Activated T-cell treated with anti-CD3 and anti-CD28 coated beads for 4 hours (primary cell): Measurements from ENCODE around the gene SNX18.

ENCODE experiments used
- DNase-seq: peaks from one replicate; pipeline ENCODE4 v3.0.0-alpha.2; 2020

The SNX18 gene

GRCh38 chr5:54586336-54586735 lies 68.8 kb downstream of the SNX18 start:
- DNase-seq, result no peak

GRCh38 chr5:54589786-54590185 lies 72.2 kb downstream of the SNX18 start:
- no peak for DNase-seq

GRCh38 chr5:54590824-54591223 lies 73.3 kb downstream of the SNX18 start:
- no peak for DNase-seq

- no peak for DNase-seq
Observed at GRCh38 chr5:54593779-54594178, 76.2 kb downstream of the SNX18 start.

- no peak for DNase-seq
Observed at GRCh38 chr5:54594181-54594580, 76.6 kb downstream of the SNX18 start.

GRCh38 chr5:54595721-54596120 lies 78.2 kb downstream of the SNX18 start:
- DNase-seq, result no peak
